Right renal cortex interstitium (tissue), 3 donors: ENCODE results near the gene PHACTR2. TPM values are rescaled to one million over a fixed set of nuclear protein-coding genes. Genes with fewer than 3 reads are reported as not detected.
"Not testable (repeated sequence)": the region's sequence is repeated elsewhere in the genome, so short reads cannot be mapped to it uniquely, and the experiment has no call there.

Experiments used
- DNase-seq, 3 donors: peaks; one replicate each; pipeline ENCODE4 v3.0.0-alpha.2; 2013; ENCODE audit warnings: low read depth in 3 of 3, low spot score in 2 of 3
- polyA plus RNA-seq, 3 donors: library from polyadenylated mRNA; unstranded; fragments of 120-200 nt; gene quantifications; one replicate each; pipeline ENCODE4 v1.2.1, GENCODE V29; 2013; ENCODE audit not compliant: insufficient read length in 3 of 3

Gene PHACTR2
- polyA plus RNA-seq, 3 donors: 31.8 to 39.0 (median 34.3) TPM

DNA sequence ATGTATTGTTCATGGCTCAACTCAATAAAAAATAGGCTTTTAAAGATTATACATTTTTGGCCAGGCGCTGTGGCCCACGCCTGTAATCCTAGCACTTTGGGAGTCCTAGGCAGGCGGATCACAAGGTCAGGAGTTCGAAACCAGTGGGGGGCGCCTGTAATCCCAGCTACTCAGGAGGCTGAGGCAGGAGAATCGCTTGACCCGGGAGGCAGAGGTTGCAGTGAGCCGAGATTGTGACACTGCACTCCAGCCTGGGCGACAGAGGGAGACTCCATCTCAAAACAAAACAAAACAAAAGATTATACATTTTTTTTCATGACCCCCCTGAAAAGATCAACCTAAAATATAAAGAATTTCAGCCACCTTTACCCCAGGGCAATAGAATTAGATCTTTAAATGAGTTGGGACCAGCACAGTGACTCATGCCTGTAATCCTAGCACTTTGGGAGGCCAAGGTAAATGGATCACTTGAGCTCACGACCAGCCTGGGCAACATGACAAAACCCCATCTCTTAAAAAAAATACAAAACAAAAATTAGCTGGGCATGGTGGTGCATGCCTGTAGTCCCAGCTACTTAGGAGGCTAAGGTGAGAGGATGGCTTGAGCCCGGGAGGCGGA, 60.4 kb downstream of the PHACTR2 start:
- DNase-seq: not testable (repeated sequence)

DNA sequence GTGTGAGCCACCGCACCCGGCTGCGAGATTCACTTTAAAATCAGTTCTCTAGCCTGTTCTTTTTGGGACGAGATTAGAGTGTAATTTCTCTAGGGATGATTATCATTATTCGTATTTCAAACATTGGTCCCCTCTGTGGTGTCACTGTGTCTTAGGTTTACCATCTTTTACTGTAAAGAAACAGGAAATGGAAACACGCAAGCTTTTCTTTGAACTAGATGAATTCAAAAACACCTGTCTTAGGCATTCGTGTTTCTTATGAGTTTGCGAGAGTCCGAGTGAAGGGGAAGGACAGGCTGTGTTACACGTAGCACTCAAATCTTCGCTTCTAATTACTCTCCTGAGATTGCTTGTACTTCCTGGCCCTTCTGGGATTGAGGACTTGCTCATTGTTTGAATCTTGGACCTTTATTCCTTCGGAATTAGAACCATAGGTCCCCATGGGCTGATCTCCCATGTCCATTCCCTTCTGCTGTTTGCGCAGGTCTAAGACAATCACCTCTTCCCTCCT, 61.6 kb downstream of the PHACTR2 start:
- DNase-seq: no peak

DNA sequence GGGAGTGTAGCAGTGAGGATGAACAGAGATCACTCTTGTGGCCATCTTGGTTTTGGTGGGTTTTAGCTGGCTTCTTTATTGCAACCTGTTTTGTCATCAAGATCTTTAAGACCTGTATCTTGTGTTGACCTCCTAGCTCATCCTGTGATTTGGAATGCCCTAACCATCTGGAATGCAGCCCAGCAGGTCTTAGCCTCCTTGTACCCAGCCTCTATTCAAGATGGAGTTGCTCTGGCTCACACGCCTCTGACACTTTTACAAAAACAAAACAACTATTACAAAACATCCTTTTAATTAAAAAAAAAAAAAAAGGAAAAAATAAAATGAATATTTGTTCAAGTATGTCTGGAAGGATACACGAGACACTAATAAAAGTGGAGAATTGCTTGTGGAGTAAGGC, 62.4 kb downstream of the PHACTR2 start:
- no peak for DNase-seq

DNA sequence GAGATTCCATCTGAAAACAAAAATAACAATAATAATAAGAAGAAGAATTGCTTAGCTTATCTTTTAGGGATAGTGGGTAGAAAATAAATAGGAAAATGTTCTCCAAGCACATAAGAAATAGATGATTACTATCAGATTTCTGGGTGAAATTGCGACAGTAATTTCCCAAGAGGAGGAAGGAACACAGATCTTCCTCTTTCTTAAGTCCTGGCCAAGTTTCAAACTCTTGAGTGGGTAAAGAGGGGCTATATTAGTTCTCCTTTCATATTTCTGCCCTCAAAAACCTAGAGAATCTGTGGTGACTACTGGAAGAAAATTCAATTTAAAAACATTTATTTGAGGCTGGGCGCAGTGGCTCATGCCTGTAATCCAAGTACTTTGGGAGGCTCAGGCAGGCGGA, 63.7 kb downstream of the PHACTR2 start:
- DNase-seq: no peak

DNA sequence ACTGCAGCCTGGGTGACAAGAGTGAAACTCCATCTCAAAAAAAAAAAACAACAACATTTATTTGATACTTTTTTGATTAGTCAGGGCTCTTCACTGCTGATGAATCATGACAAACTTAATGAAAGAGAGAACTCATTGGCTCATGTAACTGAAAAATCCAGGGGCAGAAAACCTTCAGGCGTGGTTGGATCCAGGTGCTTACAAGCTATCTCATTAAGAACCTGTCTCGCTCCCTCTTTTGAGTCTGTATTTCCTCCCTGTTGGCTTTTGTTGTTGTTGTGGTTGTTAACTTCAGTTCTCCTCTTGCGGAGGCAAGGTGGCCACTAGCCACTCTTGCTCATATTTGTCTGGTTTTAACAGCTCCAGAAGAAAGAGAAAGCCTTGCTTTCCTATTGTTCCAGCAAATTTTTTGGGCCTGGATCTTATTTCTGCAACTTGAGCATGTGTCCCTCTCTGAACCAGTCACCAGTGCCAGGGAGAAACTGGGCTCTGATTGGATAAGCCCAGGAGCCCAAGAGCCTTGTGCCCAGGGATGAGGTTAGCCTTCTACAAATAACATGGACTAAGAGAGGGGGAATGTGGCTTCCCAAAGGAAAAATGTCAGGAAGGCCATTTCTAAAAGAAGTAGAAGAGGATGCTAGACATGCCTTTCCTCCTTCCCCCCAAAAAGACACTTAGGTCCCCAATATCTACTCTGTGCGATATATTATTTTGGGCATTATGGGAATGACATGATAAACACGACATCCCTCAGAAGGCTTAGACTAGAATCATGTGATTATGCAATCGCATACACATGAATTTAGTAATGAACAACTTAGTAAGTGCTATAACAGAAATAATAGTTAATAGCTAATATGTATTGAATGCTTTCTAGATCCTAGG, 64.5 kb downstream of the PHACTR2 start:
- DNase-seq: no peak

DNA sequence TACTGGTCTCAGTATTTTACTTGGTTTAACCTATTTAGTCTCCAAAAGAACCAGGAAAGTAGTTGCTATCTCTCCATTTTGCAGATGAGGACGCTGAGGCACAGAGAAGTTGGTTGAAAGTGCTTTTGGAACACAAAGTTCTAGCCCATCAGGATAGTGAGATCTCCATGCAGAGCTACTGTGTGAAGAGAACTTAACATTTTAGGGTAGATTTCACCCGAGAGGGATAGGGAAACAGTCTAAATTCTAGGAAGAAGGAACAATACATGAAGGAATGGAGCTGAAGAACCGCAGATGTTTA, 65.1 kb downstream of the PHACTR2 start:
- DNase-seq: no peak

DNA sequence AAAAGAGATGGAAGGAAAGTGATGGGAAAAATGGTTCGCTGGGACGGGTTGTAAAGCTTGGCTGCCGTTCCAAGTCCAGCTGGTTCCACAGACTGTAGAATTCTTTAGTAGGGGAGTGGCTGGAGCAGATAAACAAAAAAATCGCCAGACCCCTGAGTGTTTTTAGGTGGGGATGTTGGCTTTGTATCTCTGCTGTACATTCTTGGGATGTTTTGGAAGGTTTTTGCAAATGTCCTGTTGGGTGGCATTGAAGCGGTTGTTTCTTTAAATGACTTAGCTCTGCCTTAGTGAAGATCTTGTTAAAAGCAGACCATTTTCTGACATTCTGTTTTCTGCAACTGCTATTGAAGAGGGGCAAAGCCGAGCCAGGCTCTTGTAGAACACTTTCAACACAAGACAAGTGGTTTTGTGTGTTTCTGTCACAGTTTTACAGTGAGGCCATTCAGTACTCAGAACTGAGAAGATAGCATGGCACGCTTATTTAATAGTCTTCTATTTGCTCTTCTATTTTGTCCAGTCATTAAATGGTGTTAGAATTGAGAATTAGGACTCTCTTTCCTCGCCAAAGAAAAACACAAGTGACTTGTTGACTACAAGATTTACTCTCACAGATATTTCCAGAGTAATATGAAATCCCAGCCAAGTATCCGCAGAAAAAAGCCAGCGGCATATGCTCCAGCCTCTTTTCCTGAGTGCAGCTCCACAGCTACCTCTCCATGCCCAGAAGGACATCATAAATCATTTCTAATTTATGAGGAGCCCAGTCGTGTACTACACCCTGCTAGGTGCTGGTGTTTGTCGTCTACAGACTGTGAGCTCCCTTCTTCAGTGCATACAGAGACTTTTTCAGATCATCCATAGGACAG, 65.8 kb downstream of the PHACTR2 start:
- peak in 1 of 3 donors; percentile 46 for DNase-seq

DNA sequence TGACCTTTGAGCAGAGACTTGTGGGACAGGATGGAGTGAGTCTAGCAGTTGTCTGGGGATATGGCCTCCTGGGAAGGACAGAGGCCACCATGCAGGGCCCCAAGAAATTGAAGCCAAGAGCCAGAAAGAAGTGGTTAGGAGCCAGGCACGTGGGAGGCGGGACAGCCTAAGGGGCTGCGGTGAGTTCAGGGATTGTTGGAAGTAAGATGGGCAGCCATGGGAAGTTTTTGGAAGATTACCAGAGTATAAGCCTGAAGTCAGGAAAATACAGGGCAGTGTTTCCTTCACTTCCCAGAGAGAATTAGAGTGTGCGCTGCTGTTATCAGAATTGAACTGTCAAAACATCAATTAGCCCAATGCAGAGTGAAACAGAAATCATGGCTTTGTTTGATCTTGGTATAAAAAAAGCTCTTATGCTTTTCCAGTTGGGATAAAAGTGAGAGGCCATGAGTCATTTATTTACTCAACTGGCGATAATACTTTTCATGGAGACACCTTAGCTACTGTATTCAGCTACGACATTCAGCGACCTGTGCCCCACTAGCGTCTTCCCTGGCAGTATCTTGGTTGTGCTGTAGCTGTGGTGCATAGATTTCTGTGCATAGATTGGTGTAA, 66.9 kb downstream of the PHACTR2 start:
- no peak for DNase-seq

DNA sequence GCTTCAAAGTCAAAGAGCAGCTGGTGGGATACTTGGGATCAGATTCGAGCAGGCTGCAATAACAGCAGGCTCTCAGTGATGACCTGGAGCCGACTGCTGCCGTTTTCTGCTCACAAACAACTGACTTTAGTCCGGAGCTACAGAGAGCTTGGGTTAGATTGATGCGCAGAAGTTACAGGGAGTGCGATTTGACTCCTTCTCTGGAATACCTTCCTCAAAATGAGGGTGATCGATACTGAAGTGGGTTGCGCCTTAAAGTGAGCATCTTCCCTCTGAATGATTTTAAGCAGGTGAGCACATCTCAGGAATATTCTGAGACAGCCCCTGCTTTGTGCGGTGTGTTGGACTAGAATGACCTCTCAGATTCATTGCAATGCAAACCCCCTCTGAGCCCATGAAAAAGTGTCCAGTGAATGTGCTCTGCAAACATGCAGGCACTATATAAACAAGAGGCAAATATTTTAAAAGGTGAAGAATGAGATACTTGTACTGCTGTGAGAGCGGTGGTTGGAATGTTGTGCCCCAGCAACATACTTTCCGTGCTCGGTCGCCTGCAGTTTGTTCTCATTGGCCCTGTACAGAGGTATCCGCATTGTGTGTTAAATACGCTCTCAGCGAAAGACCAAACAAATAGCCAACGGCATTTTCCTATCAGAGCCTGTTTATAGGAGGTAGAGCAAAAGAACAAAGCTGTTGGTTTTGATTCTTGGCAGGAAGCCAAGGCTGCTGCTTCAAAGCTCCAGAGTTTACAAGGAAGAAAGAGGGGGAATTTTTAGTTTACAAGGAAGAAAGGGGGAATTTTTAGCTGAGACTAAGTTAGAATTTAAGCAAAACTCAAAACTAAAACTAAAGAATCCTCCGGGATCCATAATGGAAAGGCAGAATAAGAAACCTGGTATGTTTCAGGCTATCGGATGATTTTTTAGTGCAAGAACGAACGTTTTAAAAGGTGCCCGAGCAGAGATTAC, 67.7 kb downstream of the PHACTR2 start:
- DNase-seq: peak in 2 of 3 donors; percentile 48 to 56

DNA sequence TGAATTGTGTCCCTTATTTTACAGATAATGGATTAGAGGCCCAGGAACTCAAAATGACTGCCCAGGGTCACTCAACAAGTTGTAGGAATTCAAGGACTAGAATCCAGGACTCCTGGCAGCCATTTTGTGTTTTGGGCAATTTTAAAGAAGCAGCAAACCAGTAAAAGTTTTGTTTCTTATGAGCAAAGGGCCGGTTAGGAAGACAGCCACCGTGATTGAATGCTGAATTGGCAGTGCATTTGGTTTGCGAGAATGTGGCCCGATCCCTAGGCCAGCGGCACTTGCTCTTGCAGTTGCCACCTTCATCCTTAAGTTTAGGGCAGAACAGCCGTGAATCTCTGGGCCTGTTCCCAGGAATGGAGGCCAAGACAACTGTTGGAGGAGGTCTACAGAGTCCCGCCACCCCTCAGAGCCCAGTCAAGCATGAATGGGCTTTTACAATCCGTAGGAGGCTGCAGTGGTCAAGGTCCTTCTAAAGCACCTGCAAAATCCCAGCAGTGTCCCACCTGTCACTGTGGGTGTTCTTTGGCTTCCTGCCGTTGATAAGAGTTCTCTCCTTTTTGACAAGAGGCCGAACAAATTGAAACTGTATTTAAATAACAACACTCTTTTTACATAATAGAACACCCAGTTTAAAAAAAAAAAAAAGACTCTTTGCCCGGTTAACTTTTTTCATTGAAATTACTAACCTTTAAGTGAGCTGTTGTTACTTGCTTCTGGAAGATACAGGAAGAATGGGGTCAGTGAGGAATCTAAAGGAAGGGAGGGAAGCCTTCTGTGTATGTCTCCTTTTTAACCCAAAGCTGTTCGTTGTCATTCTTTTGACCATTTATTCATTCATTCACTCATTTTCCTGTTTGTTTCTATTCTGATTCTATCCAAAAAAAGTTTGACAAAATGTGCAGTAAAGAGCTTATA, 68.7 kb downstream of the PHACTR2 start:
- DNase-seq: no peak

DNA sequence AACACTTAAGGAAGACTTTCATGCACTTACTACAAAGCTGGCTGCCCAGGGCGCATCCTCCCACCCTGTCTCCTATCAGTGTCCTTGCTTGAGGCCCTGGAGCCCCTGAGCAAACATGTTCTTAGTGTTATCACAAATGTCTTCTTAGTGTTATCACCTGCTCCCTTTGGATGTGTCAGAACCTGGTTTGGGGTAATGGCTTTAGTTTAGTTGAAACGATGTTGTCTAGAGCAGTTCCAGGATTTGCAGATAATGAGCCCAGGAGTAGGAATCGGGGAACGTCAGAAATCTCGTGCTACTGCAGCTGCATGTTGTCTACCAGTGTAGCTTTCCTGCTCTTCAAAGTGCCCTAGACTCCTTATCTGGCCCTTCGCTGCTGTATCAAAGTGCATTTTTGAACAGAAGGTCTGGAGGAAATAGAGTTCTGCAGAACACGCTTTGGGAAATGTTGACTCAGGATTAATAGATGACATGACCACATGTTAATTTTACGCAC, 69.6 kb downstream of the PHACTR2 start:
- no peak for DNase-seq

DNA sequence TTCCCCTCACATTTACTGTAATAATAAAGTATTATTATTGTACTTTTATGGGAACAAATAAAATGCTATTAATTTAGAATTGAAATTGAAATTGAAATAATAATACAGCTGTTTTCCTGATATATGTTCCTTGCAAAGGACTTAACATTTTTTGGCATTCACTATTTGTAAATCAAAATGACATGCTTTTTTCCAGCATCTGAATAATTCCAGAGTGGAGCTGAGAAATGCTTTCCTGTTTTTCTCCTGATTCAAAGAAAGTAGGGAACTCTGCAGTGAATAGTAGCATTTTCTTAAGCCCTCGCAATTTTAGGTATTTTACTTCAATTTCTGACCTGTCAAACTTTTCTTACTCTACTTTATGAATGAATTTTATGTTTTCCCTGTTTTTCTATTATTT, 72.1 kb downstream of the PHACTR2 start:
- no peak for DNase-seq

DNA sequence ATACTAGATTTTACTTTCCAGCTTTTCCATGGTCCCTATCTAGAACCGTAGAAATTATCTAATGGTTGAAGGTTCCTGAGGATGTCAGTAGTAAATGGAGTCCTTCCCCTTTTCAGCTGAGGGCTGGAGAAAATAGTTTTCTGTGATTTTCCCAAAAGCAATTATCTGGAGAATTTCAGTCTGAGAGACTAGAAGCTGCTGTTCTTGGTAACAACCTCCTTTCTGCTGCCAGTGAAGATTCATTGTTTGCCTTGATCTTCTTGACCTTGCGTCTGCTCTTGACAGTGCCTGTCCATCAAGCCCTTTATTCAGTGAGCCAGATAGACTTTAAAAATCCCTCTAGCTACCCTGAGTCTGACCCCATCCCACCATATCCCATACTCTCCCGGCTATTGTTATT, 73.1 kb downstream of the PHACTR2 start:
- no peak for DNase-seq

DNA sequence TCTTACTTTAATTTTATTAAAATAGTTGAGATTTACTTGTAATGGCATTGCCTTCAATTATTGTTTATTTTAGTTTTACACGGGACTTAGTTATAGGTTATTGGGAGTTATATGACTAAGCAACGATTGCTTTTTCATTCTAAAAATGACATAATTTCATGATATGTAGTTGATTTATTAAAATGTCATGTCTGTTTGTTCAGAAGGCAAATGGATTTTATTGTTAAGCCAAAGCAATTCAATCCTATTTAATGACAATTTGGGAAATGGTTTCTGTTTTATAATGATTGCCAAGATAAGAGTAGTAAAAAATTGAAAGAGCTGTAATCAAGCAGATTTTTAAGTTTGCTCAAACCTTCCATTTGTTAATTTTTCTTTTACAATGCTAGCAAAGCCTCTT, 74.7 kb downstream of the PHACTR2 start:
- DNase-seq: no peak

DNA sequence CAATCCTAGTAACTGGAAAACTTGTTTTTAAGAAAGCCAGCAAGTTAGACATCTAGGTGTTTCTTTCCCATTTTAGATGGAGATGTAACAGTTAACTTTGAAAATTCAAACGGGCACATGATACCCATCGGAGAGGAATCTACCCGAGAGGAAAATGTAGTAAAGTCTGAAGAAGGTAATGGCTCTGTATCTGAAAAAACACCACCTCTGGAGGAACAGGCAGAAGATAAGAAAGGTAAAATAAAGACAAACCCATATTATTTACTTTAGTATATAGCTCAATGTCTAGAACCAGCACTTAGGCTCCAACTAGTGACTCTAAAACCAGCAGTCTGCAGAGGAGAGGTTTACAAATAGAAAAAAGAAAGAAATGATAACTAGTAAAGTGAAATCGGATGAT, 75.9 kb downstream of the PHACTR2 start:
- no peak for DNase-seq

DNA sequence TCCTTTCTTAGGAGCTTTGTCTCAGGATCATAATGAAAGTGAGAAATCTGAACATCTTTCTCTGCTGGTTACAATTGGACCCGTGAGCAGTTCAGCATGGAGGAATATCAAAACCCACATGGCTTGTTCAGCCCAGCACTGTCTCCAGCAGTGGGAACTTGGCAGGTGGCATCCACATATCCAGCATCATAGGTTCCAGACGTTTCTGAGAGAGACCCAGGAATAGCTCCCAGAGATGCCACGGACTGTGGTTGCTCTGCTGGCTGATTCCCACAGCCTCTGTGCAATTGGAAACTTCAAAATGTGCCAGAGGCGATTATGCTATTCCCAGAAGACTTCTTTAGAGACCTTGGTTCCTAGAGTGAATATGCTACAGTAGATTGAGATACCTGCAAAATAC, 76.4 kb downstream of the PHACTR2 start:
- no peak for DNase-seq

DNA sequence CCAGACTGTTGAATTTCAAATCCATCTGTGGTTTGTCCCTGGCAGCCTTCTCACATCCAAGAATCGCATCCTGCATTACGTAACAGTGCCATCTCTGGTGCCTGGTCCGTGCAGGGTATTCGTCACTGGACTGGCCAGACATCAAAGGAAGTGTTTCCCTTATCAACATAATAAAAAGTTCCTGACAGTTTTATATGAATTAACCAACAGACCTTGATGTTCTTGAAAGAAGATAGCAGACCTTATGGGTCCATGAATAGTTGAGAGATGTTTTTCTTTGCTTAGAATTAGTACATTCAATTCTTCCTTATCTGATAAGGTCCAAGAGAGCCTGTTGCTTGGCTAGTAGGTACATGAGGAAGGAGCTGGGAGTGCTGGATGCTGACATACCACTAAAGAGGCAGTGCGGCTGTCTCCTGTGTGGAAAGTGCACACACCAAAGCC, 77.6 kb downstream of the PHACTR2 start:
- DNase-seq: no peak

DNA sequence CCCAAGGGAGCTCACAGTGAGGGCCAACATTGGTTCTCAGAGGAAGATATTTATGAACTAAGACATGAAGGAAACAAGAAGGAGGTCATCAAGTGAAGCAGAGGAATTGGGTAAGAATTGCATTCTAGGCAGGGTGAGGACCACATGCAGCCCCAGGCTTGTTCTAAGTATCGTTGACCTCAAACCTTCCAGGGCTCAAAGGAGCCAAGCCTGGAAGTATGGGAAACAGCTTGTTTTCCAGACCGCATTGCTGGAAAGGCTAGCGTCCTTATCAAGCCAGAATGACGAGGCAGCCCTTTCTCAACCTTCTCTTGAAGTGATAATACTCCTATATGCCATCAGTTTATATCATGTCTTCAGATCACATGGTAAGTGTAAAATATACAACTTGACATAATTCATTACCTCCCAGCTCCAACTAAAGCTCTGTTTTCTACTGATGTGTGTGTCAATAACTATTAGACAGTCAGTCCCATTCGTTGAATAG, 79.6 kb downstream of the PHACTR2 start:
- no peak for DNase-seq
